ENCODE results near the gene SERPINB5.
"Not testable (repeated sequence)": the region's sequence is repeated elsewhere in the genome, so short reads cannot be mapped to it uniquely, and the experiment has no call there.

Gene SERPINB5

GRCh38 chr18:63451799-63452660, 24.7 kb upstream of the SERPINB5 start:
- H3K4me3 Mint-ChIP-seq: no peak overlapping the region
- H3K9me3 Mint-ChIP-seq: no peaks in the 10 kb centered on the region
- H3K27me3 Mint-ChIP-seq: peaks cover 2% of the 10 kb centered on the region
- no peaks in the 10 kb centered on the region for H3K36me3 Mint-ChIP-seq
- DNase-seq (ENCODE audit: low spot score in 2 of 2): no peak
- no peak overlapping the region for H3K27ac Mint-ChIP-seq
- no peak for ATAC-seq (ENCODE audit: low read depth)
- H3K4me1 Mint-ChIP-seq: no peaks in the 10 kb centered on the region

GRCh38 chr18:63452751-63453150, 24.0 kb upstream of the SERPINB5 start:
- not testable (repeated sequence) for H3K9me3 Mint-ChIP-seq; DNase-seq (ENCODE audit: low spot score in 2 of 2); H3K36me3 Mint-ChIP-seq; H3K27ac Mint-ChIP-seq; H3K4me3 Mint-ChIP-seq; H3K27me3 Mint-ChIP-seq; H3K4me1 Mint-ChIP-seq; ATAC-seq (ENCODE audit: low read depth)

GRCh38 chr18:63454497-63454896, 22.3 kb upstream of the SERPINB5 start:
- no peak for DNase-seq (ENCODE audit: low spot score in 2 of 2)
- H3K4me1 Mint-ChIP-seq: no peaks in the 10 kb centered on the region
- H3K27me3 Mint-ChIP-seq: peaks cover 2% of the 10 kb centered on the region
- H3K4me3 Mint-ChIP-seq: no peak overlapping the region
- H3K36me3 Mint-ChIP-seq: no peaks in the 10 kb centered on the region
- H3K9me3 Mint-ChIP-seq: no peaks in the 10 kb centered on the region
- ATAC-seq (ENCODE audit: low read depth): no peak
- H3K27ac Mint-ChIP-seq: no peak overlapping the region

GRCh38 chr18:63457977-63458376, 18.8 kb upstream of the SERPINB5 start:
- H3K4me1 Mint-ChIP-seq: no peaks in the 10 kb centered on the region
- H3K4me3 Mint-ChIP-seq: no peak overlapping the region
- DNase-seq (ENCODE audit: low spot score in 2 of 2) (no peak), ATAC-seq (ENCODE audit: low read depth) (no peak)
- no peaks in the 10 kb centered on the region for H3K9me3 Mint-ChIP-seq
- H3K27me3 Mint-ChIP-seq: peaks cover 5% of the 10 kb centered on the region
- H3K27ac Mint-ChIP-seq: no peak overlapping the region
- no peaks in the 10 kb centered on the region for H3K36me3 Mint-ChIP-seq

GRCh38 chr18:63460414-63460813, 16.3 kb upstream of the SERPINB5 start:
- no peak for ATAC-seq (ENCODE audit: low read depth)
- no peak overlapping the region for H3K4me3 Mint-ChIP-seq

GRCh38 chr18:63464434-63464833, 12.3 kb upstream of the SERPINB5 start:
- Mint-ChIP-seq H3K4me3 (no peak overlapping the region), H3K4me1 (no peaks in the 10 kb centered on the region), H3K36me3 (no peaks in the 10 kb centered on the region), H3K27ac (no peak overlapping the region), H3K27me3 (peaks cover 9% of the 10 kb centered on the region), H3K9me3 (no peaks in the 10 kb centered on the region)
- no peak for ATAC-seq (ENCODE audit: low read depth)
- no peak for DNase-seq (ENCODE audit: low spot score in 2 of 2)

More at GRCh38 chr18:63460414-63460813, 16.3 kb upstream of the SERPINB5 start:
- no peaks in the 10 kb centered on the region for H3K4me1 Mint-ChIP-seq
- H3K27ac Mint-ChIP-seq: no peak overlapping the region
- H3K9me3 Mint-ChIP-seq: no peaks in the 10 kb centered on the region
- no peak for DNase-seq (ENCODE audit: low spot score in 2 of 2)
- peaks cover 11% of the 10 kb centered on the region for H3K27me3 Mint-ChIP-seq
- H3K36me3 Mint-ChIP-seq: no peaks in the 10 kb centered on the region

- no peak for ATAC-seq (ENCODE audit: low read depth)
- Mint-ChIP-seq H3K4me3 (no peak overlapping the region), H3K27me3 (peaks cover 9% of the 10 kb centered on the region), H3K27ac (no peak overlapping the region), H3K4me1 (no peaks in the 10 kb centered on the region), H3K9me3 (no peaks in the 10 kb centered on the region), H3K36me3 (no peaks in the 10 kb centered on the region)
- no peak for DNase-seq (ENCODE audit: low spot score in 2 of 2)
Observed at GRCh38 chr18:63465059-63465458, 11.7 kb upstream of the SERPINB5 start.

- H3K9me3 Mint-ChIP-seq: no peaks in the 10 kb centered on the region
- H3K4me1 Mint-ChIP-seq: no peaks in the 10 kb centered on the region
- H3K36me3 Mint-ChIP-seq: no peaks in the 10 kb centered on the region
- H3K27me3 Mint-ChIP-seq: peaks cover 10% of the 10 kb centered on the region
- H3K27ac Mint-ChIP-seq: no peak overlapping the region
- DNase-seq (ENCODE audit: low spot score in 2 of 2): no peak
- H3K4me3 Mint-ChIP-seq: no peak overlapping the region
- no peak for ATAC-seq (ENCODE audit: low read depth)
Observed at GRCh38 chr18:63467699-63468098, 9.1 kb upstream of the SERPINB5 start.

- ATAC-seq (ENCODE audit: low read depth) (no peak), DNase-seq (ENCODE audit: low spot score in 2 of 2) (no peak)
- Mint-ChIP-seq H3K27me3 (peaks cover 10% of the 10 kb centered on the region), H3K4me3 (no peak overlapping the region), H3K36me3 (no peaks in the 10 kb centered on the region), H3K27ac (no peak overlapping the region), H3K4me1 (no peaks in the 10 kb centered on the region), H3K9me3 (no peaks in the 10 kb centered on the region)
Observed at GRCh38 chr18:63468575-63468974, 8.2 kb upstream of the SERPINB5 start.

GRCh38 chr18:63470751-63471150, 6.0 kb upstream of the SERPINB5 start:
- Mint-ChIP-seq H3K27ac (no peak overlapping the region), H3K36me3 (no peaks in the 10 kb centered on the region), H3K27me3 (peaks cover 4% of the 10 kb centered on the region), H3K4me1 (no peaks in the 10 kb centered on the region), H3K9me3 (no peaks in the 10 kb centered on the region), H3K4me3 (no peak overlapping the region)
- DNase-seq (ENCODE audit: low spot score in 2 of 2) (no peak), ATAC-seq (ENCODE audit: low read depth) (no peak)

GRCh38 chr18:63472380-63472779, 4.4 kb upstream of the SERPINB5 start:
- Mint-ChIP-seq H3K36me3 (no peaks in the 10 kb centered on the region), H3K27ac (no peak overlapping the region), H3K9me3 (no peaks in the 10 kb centered on the region), H3K27me3 (peaks cover 5% of the 10 kb centered on the region), H3K4me1 (no peaks in the 10 kb centered on the region), H3K4me3 (no peak overlapping the region)
- DNase-seq (ENCODE audit: low spot score in 2 of 2) (no peak), ATAC-seq (ENCODE audit: low read depth) (no peak)

GRCh38 chr18:63477200-63477599, 442 bp downstream of the SERPINB5 start:
- DNase-seq (ENCODE audit: low spot score in 2 of 2) (no peak), ATAC-seq (ENCODE audit: low read depth) (no peak)
- no peaks in the 10 kb centered on the region for H3K36me3 Mint-ChIP-seq
- H3K27me3 Mint-ChIP-seq: peaks cover 10% of the 10 kb centered on the region
- H3K9me3 Mint-ChIP-seq: no peaks in the 10 kb centered on the region
- no peak overlapping the region for H3K27ac Mint-ChIP-seq
- H3K4me3 Mint-ChIP-seq: no peak overlapping the region
- no peaks in the 10 kb centered on the region for H3K4me1 Mint-ChIP-seq

GRCh38 chr18:63477968-63478367, 1.2 kb downstream of the SERPINB5 start:
- H3K27me3 Mint-ChIP-seq: peaks cover 9% of the 10 kb centered on the region
- no peaks in the 10 kb centered on the region for H3K4me1 Mint-ChIP-seq
- no peak overlapping the region for H3K27ac Mint-ChIP-seq
- H3K36me3 Mint-ChIP-seq: no peaks in the 10 kb centered on the region
- no peaks in the 10 kb centered on the region for H3K9me3 Mint-ChIP-seq
- no peak for ATAC-seq (ENCODE audit: low read depth)
- H3K4me3 Mint-ChIP-seq: no peak overlapping the region
- DNase-seq (ENCODE audit: low spot score in 2 of 2): no peak

- Mint-ChIP-seq H3K4me1 (no peaks in the 10 kb centered on the region), H3K9me3 (no peaks in the 10 kb centered on the region), H3K27me3 (peaks cover 11% of the 10 kb centered on the region), H3K4me3 (no peak overlapping the region), H3K36me3 (no peaks in the 10 kb centered on the region), H3K27ac (no peak overlapping the region)
- ATAC-seq (ENCODE audit: low read depth) (no peak), DNase-seq (ENCODE audit: low spot score in 2 of 2) (no peak)
Observed at GRCh38 chr18:63479826-63480225, 3.1 kb downstream of the SERPINB5 start.

GRCh38 chr18:63480476-63480875, 3.7 kb downstream of the SERPINB5 start:
- H3K27me3 Mint-ChIP-seq: peaks cover 11% of the 10 kb centered on the region
- H3K4me3 Mint-ChIP-seq: no peak overlapping the region
- no peaks in the 10 kb centered on the region for H3K9me3 Mint-ChIP-seq
- DNase-seq (ENCODE audit: low spot score in 2 of 2): no peak
- H3K27ac Mint-ChIP-seq: no peak overlapping the region
- no peak for ATAC-seq (ENCODE audit: low read depth)
- no peaks in the 10 kb centered on the region for H3K4me1 Mint-ChIP-seq
- H3K36me3 Mint-ChIP-seq: no peaks in the 10 kb centered on the region
